Ascending aorta (tissue), 2 donors: Measurements from ENCODE around the gene MED14. TPM values are rescaled to one million over a fixed set of nuclear protein-coding genes. Genes with fewer than 3 reads are reported as not detected.

ENCODE experiments used
- DNase-seq, 2 donors: peaks; one replicate each; pipeline ENCODE4 v3.0.0-alpha.2; 2019; ENCODE audit warnings: low spot score in 2 of 2
- H3K27ac ChIP-seq, 2 donors: fragments of 200-600 bp; sonication (generic); one replicate each; pipeline ENCODE4 v1.5.1; 2016 to 2017; ENCODE audit warnings: mild to moderate bottlenecking in 1 of 2
- H3K27me3 ChIP-seq: fragments of 200-600 bp; sonication (generic); one replicate; pipeline ENCODE4 v1.5.1; 2017
- H3K36me3 ChIP-seq, 2 donors: fragments of 200-600 bp; sonication (generic); one replicate each; pipeline ENCODE4 v1.5.1; 2016
- H3K4me1 ChIP-seq, 2 donors: fragments of 200-600 bp; sonication (generic); one replicate each; pipeline ENCODE4 v1.5.1; 2016 to 2017; ENCODE audit warnings: mild to moderate bottlenecking in 1 of 2
- H3K4me3 ChIP-seq, 2 donors: fragments of 200-600 bp; sonication (generic); one replicate each; pipeline ENCODE4 v1.5.1; 2016 to 2017; ENCODE audit warnings: mild to moderate bottlenecking in 1 of 2
- H3K9me3 ChIP-seq, 2 donors: fragments of 200-600 bp; sonication (generic); one replicate each; pipeline ENCODE4 v1.5.1; 2016
- intact Hi-C: fragments of 100-400 bp; cut with DNase I; formaldehyde crosslinking; loops from one replicate; pipeline ENCODE4 v1.15.1; 2023
- total RNA-seq: library from RNA; depleted of rRNA; stranded (reverse); fragments of >200 nt; gene quantifications from one replicate; pipeline ENCODE4 v1.1.0, GENCODE V29; 2016
- TF ChIP-seq, protein P1 (sequence below), 3 experiments: fragments of 200-600 bp in 2 of 3; fragments of 450-650 bp in 1 of 3; sonication (generic) in 2 of 3; IDR thresholded peaks; one replicate each; pipeline ENCODE4 v1.5.1; 2016 to 2019; ENCODE audit warnings: antibody characterized with exemption in 3 of 3, mild to moderate bottlenecking in 1 of 3, moderate library complexity in 1 of 3

MED14 gene
- total RNA-seq, 1 donor from 2014 or later, result 10.5 TPM

DNA sequence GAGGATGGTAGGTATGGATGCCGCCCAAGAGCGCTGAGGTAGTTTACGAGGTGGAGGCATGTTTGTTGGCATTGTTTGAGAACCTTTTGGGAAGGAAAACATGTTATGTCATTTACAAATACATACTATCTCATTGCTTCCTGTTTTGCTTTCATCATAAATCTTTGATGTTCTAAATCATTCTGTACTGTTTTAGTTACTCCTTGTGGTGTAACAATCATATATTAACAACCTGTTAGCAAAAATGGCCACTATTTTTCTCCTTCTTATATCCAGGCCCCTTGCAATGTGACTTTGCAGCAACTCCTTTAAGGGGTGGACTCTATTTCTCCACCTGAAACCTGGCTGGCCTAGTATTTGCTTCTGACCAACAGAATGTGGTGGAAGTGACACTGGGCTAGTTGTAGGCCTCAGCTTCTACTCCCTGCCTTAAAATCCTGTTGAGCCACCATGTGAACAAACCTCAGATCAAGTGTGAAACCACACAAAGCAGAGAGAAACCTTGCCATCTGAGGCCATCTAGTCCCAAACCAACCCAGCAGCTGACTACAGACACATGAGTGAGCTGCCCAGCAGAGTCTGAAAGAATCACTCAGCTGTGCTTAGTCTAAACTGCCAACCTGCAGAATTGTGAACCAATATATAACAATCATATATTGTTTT is 72.1 kb downstream of the MED14 start:
- Histone ChIP-seq H3K27ac (no peak overlapping the region), H3K36me3 (peaks cover 6 to 25% of the 10 kb centered on the region in 2 donors), H3K4me1 (no peaks in the 10 kb centered on the region), H3K9me3 (no peaks in the 10 kb centered on the region), H3K27me3 (no peaks in the 10 kb centered on the region), H3K4me3 (no peak overlapping the region)
- DNase-seq, result no peak
- intact Hi-C loops, result no loop called here
- TF ChIP-seq, protein P1, sequence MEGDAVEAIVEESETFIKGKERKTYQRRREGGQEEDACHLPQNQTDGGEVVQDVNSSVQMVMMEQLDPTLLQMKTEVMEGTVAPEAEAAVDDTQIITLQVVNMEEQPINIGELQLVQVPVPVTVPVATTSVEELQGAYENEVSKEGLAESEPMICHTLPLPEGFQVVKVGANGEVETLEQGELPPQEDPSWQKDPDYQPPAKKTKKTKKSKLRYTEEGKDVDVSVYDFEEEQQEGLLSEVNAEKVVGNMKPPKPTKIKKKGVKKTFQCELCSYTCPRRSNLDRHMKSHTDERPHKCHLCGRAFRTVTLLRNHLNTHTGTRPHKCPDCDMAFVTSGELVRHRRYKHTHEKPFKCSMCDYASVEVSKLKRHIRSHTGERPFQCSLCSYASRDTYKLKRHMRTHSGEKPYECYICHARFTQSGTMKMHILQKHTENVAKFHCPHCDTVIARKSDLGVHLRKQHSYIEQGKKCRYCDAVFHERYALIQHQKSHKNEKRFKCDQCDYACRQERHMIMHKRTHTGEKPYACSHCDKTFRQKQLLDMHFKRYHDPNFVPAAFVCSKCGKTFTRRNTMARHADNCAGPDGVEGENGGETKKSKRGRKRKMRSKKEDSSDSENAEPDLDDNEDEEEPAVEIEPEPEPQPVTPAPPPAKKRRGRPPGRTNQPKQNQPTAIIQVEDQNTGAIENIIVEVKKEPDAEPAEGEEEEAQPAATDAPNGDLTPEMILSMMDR (IDR thresholded peaks at IDR 0.05), result no peak

DNA sequence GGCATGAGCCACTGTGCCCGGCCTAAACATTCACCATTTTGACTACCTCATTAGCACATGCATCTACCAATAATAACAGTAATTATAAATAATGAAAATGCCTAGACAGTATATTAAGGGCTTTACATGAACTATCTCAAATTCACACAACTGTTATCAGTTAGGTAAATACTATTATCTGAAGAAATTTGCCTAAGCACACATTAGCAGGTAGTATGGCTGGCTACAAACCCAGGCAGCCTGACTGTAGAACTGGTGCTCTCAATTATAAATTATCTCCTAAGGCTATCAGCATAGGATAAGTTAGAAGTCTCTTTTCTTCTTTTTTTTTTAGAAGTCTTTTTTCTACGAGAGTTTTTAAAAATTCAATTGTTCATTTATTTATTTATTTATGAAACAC is 73.9 kb downstream of the MED14 start:
- Histone ChIP-seq H3K27ac (no peak overlapping the region), H3K27me3 (no peaks in the 10 kb centered on the region), H3K9me3 (no peaks in the 10 kb centered on the region), H3K4me1 (no peaks in the 10 kb centered on the region), H3K4me3 (no peak overlapping the region), H3K36me3 (peaks cover 9 to 32% of the 10 kb centered on the region in 2 donors)
- DNase-seq, result no peak
- intact Hi-C loops, result no loop called here
- TF ChIP-seq, protein P1 (IDR thresholded peaks at IDR 0.05), result no peak

DNA sequence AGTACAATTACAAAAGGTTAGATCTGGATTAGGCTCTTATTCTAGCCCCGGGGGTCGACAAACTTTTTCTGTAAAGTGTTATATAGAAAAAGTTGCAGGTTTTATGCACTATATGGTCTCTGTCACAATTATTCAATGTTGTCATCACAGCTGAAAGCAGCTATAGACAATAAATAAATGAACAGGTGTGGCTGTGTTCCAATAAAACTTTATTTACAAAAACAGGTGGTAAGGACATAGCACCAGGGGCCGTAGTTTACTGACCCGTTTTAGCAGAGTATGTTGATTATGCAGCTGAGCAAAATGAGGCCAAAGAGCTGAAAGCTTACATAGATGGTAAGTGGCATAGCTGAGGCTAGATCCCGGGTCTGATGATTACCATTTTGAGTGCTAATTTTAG is 75.0 kb downstream of the MED14 start:
- Histone ChIP-seq H3K27ac (no peak overlapping the region), H3K4me1 (no peaks in the 10 kb centered on the region), H3K27me3 (no peaks in the 10 kb centered on the region), H3K4me3 (no peak overlapping the region), H3K9me3 (no peaks in the 10 kb centered on the region), H3K36me3 (peaks cover 9 to 21% of the 10 kb centered on the region in 2 donors)
- DNase-seq, result no peak
- TF ChIP-seq, protein P1 (IDR thresholded peaks at IDR 0.05), result no peak
- intact Hi-C loops, result no loop called here

DNA sequence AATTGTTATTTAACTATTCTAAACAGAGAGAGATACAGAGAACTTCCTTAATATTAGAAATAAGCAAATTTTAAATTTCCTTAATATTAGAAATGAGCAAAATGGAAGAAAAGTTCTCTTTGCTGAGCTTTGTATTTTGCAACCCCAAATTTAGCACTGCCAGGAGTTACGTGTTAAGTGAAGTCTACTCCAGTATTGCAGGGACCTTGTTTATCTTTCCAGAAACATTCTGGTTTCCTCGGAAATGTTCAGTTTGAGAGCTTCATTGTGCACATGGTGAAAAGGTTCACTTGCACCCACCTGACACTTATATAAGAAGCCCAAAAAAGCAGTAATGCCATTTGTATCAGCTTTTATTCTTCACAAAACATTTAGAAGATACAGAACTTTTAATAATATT is 81.8 kb downstream of the MED14 start:
- Histone ChIP-seq H3K9me3 (no peaks in the 10 kb centered on the region), H3K4me1 (no peaks in the 10 kb centered on the region), H3K36me3 (peaks cover 4 to 9% of the 10 kb centered on the region in 2 donors), H3K27me3 (no peaks in the 10 kb centered on the region), H3K27ac (no peak overlapping the region), H3K4me3 (no peak overlapping the region)
- no peak for DNase-seq
- TF ChIP-seq, protein P1 (IDR thresholded peaks at IDR 0.05), result no peak
- intact Hi-C loops, result loop anchor here (2.0 to 5.0 kb wide), 2 partner anchors 461 to 599 kb away; no protein-coding TSS in a partner anchor

DNA sequence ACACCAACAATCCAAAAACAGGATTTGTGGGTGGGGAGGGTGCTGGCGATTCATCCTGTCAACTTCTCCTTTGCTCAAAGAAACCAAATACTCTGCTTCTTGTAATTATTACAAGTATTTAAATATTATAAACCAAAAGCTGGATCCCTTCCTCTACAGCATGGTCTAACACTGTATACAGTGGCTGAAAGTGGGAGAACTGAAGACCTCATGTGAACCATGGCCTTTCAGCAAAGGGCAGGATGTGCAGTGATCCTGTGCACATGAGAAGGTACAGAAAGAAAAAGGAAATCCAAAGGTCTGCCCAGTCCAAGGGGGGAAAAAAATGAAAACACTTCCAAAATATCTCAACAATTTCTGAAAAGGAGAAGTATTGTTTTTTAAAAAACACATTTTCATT is 82.7 kb downstream of the MED14 start:
- no peak for DNase-seq
- no peaks in the 10 kb centered on the region for H3K9me3 ChIP-seq
- peaks cover 0 to 9% of the 10 kb centered on the region in 2 donors for H3K36me3 ChIP-seq
- TF ChIP-seq, protein P1 (IDR thresholded peaks at IDR 0.05), result no peak
- no peak overlapping the region for H3K4me3 ChIP-seq
- H3K27ac ChIP-seq, result no peak overlapping the region
- no peaks in the 10 kb centered on the region for H3K27me3 ChIP-seq
- intact Hi-C loops, result loop anchor here (2.0 to 5.0 kb wide), 2 partner anchors 462 to 600 kb away; no protein-coding TSS in a partner anchor
- peaks cover 0 to 2% of the 10 kb centered on the region in 2 donors for H3K4me1 ChIP-seq
